ENCODE data around the gene SLC25A27. TPM values are rescaled to one million over a fixed set of nuclear protein-coding genes. Genes with fewer than 3 reads are reported as not detected.

The SLC25A27 gene
- total and polyA plus RNA-seq, 2 experiments from 2014 or later: 2.4 to 3.0 TPM

- WGBS, 2 experiments (ENCODE audit: low coverage in 1 of 2, low lambda C conversion rate in 2 of 2, missing lambda C conversion rate in 2 of 2): 71 to 72% methylated on average over 4 of the region's 4 CpGs
- Histone ChIP-seq H3K9me3 (ENCODE audit: low read depth) (no peaks in the 10 kb centered on the region), H3F3A (ENCODE audit: insufficient read depth) (no peaks in the 10 kb centered on the region)
Observed at GRCh38 chr6:46677314-46677654, 24.5 kb downstream of the SLC25A27 start.

DNA sequence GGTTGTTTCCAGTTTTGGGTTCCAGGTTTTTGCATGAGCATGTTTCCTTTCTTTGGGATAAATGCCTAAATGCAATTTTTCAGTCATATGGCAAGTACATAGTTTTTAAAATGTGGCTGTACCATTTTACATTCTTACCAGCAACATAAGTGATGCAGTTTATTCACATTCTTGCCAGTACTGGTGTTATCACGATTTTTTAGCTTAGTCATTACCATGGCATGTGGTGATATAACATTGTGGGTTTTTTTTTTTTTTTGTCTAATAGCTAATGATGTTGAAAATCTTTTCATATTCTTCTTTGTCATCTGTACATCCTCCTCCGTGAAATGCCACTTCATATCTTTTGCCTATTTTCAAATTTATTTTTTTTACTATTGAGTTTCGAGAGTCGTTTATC is 32.0 kb downstream of the SLC25A27 start:
- DNase-seq: peak; percentile 61

More at GRCh38 chr6:46677314-46677654, 24.5 kb downstream of the SLC25A27 start:
- no peak overlapping the region for H2AFZ ChIP-seq
- no peaks in the 10 kb centered on the region for H4K20me1 ChIP-seq (ENCODE audit: insufficient read depth)
- in situ Hi-C loops (cut with MboI): no loop called here
- H3K79me2 ChIP-seq (ENCODE audit: insufficient read depth): no peaks in the 10 kb centered on the region
- no peak overlapping the region for H3K4me3 ChIP-seq
- H3K9me2 ChIP-seq (ENCODE audit: insufficient read depth): no peaks in the 10 kb centered on the region
- no peaks in the 10 kb centered on the region for H3K4me1 ChIP-seq (ENCODE audit: insufficient read depth)
- H3K36me3 ChIP-seq (ENCODE audit: low read depth): no peaks in the 10 kb centered on the region
- H3K27ac ChIP-seq: no peak overlapping the region
- no peak overlapping the region for H3K4me2 ChIP-seq (ENCODE audit: unreplicated experiment)
- TF ChIP-seq EZH2phosphoT487 (IDR thresholded peaks at IDR 0.05; ENCODE audit: insufficient read depth, low read depth) (no peak), EZH2 (IDR thresholded peaks at IDR 0.05; ENCODE audit: insufficient read depth, poor library complexity, severe bottlenecking) (no peak)
- H3K27me3 ChIP-seq (replicated peaks; ENCODE audit: insufficient read depth): no peaks in the 10 kb centered on the region
- no peak overlapping the region for H3K9ac ChIP-seq
- DNase-seq: peak; percentile 1

GRCh38 chr6:46687619-46688097 is 34.9 kb downstream of the SLC25A27 start, which contains the start of gene TDRD6:
Gene TDRD6, plus strand, starts transcription at chr6:46687885. Its CDS starts 244 bp downstream, at chr6:46688129.
- no peak within 1 kb of the TSS for H3K4me3 ChIP-seq
- 88 to 92% methylated on average over 34 to 41 of the region's 41 CpGs for WGBS, 2 experiments (ENCODE audit: low coverage in 1 of 2, low lambda C conversion rate in 2 of 2, missing lambda C conversion rate in 2 of 2)
- no peak within 1 kb of the TSS for H3K9ac ChIP-seq
- H3K27ac ChIP-seq: no peak within 1 kb of the TSS
- no peaks in the 10 kb centered on the region for H3K27me3 ChIP-seq (replicated peaks; ENCODE audit: insufficient read depth)
- TF ChIP-seq EZH2 (IDR thresholded peaks at IDR 0.05; ENCODE audit: insufficient read depth, poor library complexity, severe bottlenecking) (no peak), EZH2phosphoT487 (IDR thresholded peaks at IDR 0.05; ENCODE audit: insufficient read depth, low read depth) (no peak)
- no peak for DNase-seq
- in situ Hi-C loops (cut with MboI): no loop called here
- H3F3A ChIP-seq (ENCODE audit: insufficient read depth): no peaks in the 10 kb centered on the region
- no peaks in the 10 kb centered on the region for H3K9me2 ChIP-seq (ENCODE audit: insufficient read depth)
- H3K79me2 ChIP-seq (ENCODE audit: insufficient read depth): no peaks in the 10 kb centered on the region
- no peaks in the 10 kb centered on the region for H3K36me3 ChIP-seq (ENCODE audit: low read depth)
- H3K4me1 ChIP-seq (ENCODE audit: insufficient read depth): peaks cover 9% of the 10 kb centered on the region
- H2AFZ ChIP-seq: no peak within 1 kb of the TSS
- H3K4me2 ChIP-seq (ENCODE audit: unreplicated experiment): no peak within 1 kb of the TSS
- no peaks in the 10 kb centered on the region for H3K9me3 ChIP-seq (ENCODE audit: low read depth)
- no peaks in the 10 kb centered on the region for H4K20me1 ChIP-seq (ENCODE audit: insufficient read depth)

More for the DNA sequence above, 32.0 kb downstream of the SLC25A27 start:
- TF ChIP-seq EZH2phosphoT487 (IDR thresholded peaks at IDR 0.05; ENCODE audit: insufficient read depth, low read depth) (no peak), EZH2 (IDR thresholded peaks at IDR 0.05; ENCODE audit: insufficient read depth, poor library complexity, severe bottlenecking) (no peak)
- H3K9ac ChIP-seq: no peak overlapping the region
- WGBS, 2 experiments (ENCODE audit: low coverage in 1 of 2, low lambda C conversion rate in 2 of 2, missing lambda C conversion rate in 2 of 2): 67 to 68% methylated on average over 4 of the region's 4 CpGs
- in situ Hi-C loops (cut with MboI): no loop called here
- no peaks in the 10 kb centered on the region for H3K36me3 ChIP-seq (ENCODE audit: low read depth)
- no peaks in the 10 kb centered on the region for H3K9me3 ChIP-seq (ENCODE audit: low read depth)
- no peaks in the 10 kb centered on the region for H4K20me1 ChIP-seq (ENCODE audit: insufficient read depth)
- H3K4me1 ChIP-seq (ENCODE audit: insufficient read depth): peaks cover 9% of the 10 kb centered on the region
- no peak overlapping the region for H3K27ac ChIP-seq
- no peaks in the 10 kb centered on the region for H3K79me2 ChIP-seq (ENCODE audit: insufficient read depth)
- no peaks in the 10 kb centered on the region for H3K9me2 ChIP-seq (ENCODE audit: insufficient read depth)
- no peak overlapping the region for H3K4me3 ChIP-seq
- no peak overlapping the region for H2AFZ ChIP-seq
- no peaks in the 10 kb centered on the region for H3K27me3 ChIP-seq (replicated peaks; ENCODE audit: insufficient read depth)
- H3F3A ChIP-seq (ENCODE audit: insufficient read depth): no peaks in the 10 kb centered on the region
- no peak overlapping the region for H3K4me2 ChIP-seq (ENCODE audit: unreplicated experiment)

- Histone ChIP-seq H3K4me2 (ENCODE audit: unreplicated experiment) (no peak overlapping the region), H4K20me1 (ENCODE audit: insufficient read depth) (no peaks in the 10 kb centered on the region), H3K79me2 (ENCODE audit: insufficient read depth) (no peaks in the 10 kb centered on the region), H3K36me3 (ENCODE audit: low read depth) (no peaks in the 10 kb centered on the region), H3K4me3 (no peak overlapping the region), H3K27me3 (replicated peaks; ENCODE audit: insufficient read depth) (no peaks in the 10 kb centered on the region), H3K9me2 (ENCODE audit: insufficient read depth) (no peaks in the 10 kb centered on the region), H3F3A (ENCODE audit: insufficient read depth) (no peaks in the 10 kb centered on the region), H3K4me1 (ENCODE audit: insufficient read depth) (peaks cover 9% of the 10 kb centered on the region), H3K9me3 (ENCODE audit: low read depth) (no peaks in the 10 kb centered on the region), H3K9ac (no peak overlapping the region), H2AFZ (no peak overlapping the region), H3K27ac (no peak overlapping the region)
- in situ Hi-C loops (cut with MboI): no loop called here
- DNase-seq: no peak
- TF ChIP-seq EZH2 (IDR thresholded peaks at IDR 0.05; ENCODE audit: insufficient read depth, poor library complexity, severe bottlenecking) (no peak), EZH2phosphoT487 (IDR thresholded peaks at IDR 0.05; ENCODE audit: insufficient read depth, low read depth) (no peak)
- 91 to 96% methylated on average over 70 to 81 of the region's 85 CpGs for WGBS, 2 experiments (ENCODE audit: low coverage in 1 of 2, low lambda C conversion rate in 2 of 2, missing lambda C conversion rate in 2 of 2)
Observed at GRCh38 chr6:46688117-46688965, 35.6 kb downstream of the SLC25A27 start.

All from GM23248 (cell line).